CD4-positive, alpha-beta T cell treated with Interleukin-15 for 1 hour (primary cell): Measurements from ENCODE around the gene ANKS1B.

Experiments
- DNase-seq: peaks from one replicate; pipeline ENCODE4 v3.0.0-alpha.2; 2020

Gene ANKS1B

GRCh38 chr12:99099786-99100185, 885.0 kb downstream of the ANKS1B start:
- no peak for DNase-seq

GRCh38 chr12:99097171-99097570, 887.6 kb downstream of the ANKS1B start:
- DNase-seq = no peak

- DNase-seq = no peak
Measured at GRCh38 chr12:99093166-99093565, 891.6 kb downstream of the ANKS1B start.

- DNase-seq = no peak
Measured at GRCh38 chr12:99092100-99092851, 892.5 kb downstream of the ANKS1B start.

GRCh38 chr12:99087278-99087677, 897.5 kb downstream of the ANKS1B start:
- no peak for DNase-seq

GRCh38 chr12:99079811-99080210, 904.9 kb downstream of the ANKS1B start:
- no peak for DNase-seq

GRCh38 chr12:99068993-99069747, 915.6 kb downstream of the ANKS1B start:
- no peak for DNase-seq

- DNase-seq = no peak
Measured at GRCh38 chr12:99067171-99067785, 917.5 kb downstream of the ANKS1B start.

- no peak for DNase-seq
Measured at GRCh38 chr12:99066726-99067125, 918.0 kb downstream of the ANKS1B start.

GRCh38 chr12:99063182-99063581, 921.6 kb downstream of the ANKS1B start:
- DNase-seq = no peak

GRCh38 chr12:99059824-99060511, 924.8 kb downstream of the ANKS1B start:
- no peak for DNase-seq

GRCh38 chr12:99057670-99058069, 927.1 kb downstream of the ANKS1B start:
- DNase-seq = no peak

- no peak for DNase-seq
Measured at GRCh38 chr12:99056186-99056585, 928.5 kb downstream of the ANKS1B start.

- no peak for DNase-seq
Measured at GRCh38 chr12:99055299-99055698, 929.4 kb downstream of the ANKS1B start.

GRCh38 chr12:99054601-99055128, 930.1 kb downstream of the ANKS1B start:
- no peak for DNase-seq

GRCh38 chr12:99053616-99054362, 930.9 kb downstream of the ANKS1B start:
- no peak for DNase-seq

- DNase-seq = no peak
Measured at GRCh38 chr12:99049774-99050173, 935.0 kb downstream of the ANKS1B start.

- no peak for DNase-seq
Measured at GRCh38 chr12:99045158-99045557, 939.6 kb downstream of the ANKS1B start.

GRCh38 chr12:99043319-99043914, 941.3 kb downstream of the ANKS1B start:
- DNase-seq = peak; percentile 37

GRCh38 chr12:99042226-99042625, 942.5 kb downstream of the ANKS1B start:
- no peak for DNase-seq

- DNase-seq = no peak
Measured at GRCh38 chr12:99039367-99040120, 945.2 kb downstream of the ANKS1B start.
